COLO668 (cell line): ENCODE results near the gene FXYD1.
"Not testable (repeated sequence)": the region's sequence is repeated elsewhere in the genome, so short reads cannot be mapped to it uniquely, and the experiment has no call there.

Experiments
- DNase-seq: peaks from one replicate; lab custom pipeline; 2025; ENCODE audit not compliant: unreplicated experiment; lab: John Stamatoyannopoulos, UW

FXYD1 gene

DNA sequence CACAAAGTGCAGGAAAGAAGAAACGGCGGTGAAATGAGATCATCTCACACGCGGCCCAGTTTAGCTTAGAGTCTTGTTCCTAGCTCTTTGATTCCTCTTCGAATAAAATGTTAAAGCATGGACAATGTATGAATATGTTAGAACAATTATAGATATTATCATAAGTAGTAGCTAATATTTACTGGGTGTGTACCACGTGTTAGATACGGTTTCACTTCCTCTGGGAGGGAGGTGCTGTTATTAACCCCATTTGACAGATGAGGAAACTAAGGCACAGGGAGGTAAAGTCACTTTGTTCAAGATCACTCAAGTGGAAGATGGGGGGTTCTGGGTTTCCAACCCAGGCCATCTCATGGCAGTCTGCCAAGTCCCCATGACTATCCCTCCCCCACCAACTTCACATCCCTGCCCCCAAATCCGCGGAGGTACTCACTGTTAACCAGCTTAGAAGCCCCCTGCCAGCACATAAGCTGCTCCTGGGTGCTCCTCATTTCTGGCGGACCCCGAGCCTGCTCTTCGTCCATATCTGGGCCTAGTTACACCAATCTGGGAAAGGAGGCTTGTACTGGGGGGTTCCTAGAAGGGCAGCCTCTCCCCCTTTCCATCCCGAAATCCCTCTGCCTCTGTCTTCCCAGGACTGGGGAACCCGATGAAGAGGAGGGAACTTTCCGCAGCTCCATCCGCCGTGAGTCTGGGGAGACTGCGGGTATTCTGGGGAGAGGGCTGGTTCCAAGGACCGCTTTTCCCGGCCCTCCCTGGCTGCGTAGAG is 3.4 kb downstream of the FXYD1 start:
- DNase-seq, result no peak

DNA sequence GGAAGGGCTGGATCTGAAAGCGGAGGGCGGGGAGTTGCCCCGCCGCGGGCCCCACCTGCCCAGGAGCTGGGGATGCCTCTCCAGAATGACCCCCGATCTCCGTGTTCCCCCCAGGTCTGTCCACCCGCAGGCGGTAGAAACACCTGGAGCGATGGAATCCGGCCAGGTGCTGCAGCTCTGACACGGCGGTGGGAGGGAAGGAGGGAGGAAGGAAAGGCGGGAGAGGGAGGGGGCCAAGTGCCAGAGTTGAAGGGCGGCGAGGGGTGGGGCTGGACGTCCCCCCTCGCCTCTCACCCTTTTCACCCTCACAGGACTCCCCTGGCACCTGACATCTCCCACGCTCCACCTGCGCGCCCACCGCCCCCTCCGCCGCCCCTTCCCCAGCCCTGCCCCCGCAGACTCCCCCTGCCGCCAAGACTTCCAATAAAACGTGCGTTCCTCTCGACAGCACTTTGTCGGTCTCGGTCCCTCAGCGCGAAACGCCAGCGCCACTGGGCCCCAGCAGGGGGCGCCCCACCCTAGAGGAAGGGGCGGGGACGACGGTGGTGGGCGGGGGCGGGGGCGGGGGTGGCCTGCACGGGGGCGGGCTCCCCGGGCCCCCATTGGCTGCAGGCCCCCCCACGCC is 4.1 kb downstream of the FXYD1 start:
- DNase-seq, result peak; percentile 41

DNA sequence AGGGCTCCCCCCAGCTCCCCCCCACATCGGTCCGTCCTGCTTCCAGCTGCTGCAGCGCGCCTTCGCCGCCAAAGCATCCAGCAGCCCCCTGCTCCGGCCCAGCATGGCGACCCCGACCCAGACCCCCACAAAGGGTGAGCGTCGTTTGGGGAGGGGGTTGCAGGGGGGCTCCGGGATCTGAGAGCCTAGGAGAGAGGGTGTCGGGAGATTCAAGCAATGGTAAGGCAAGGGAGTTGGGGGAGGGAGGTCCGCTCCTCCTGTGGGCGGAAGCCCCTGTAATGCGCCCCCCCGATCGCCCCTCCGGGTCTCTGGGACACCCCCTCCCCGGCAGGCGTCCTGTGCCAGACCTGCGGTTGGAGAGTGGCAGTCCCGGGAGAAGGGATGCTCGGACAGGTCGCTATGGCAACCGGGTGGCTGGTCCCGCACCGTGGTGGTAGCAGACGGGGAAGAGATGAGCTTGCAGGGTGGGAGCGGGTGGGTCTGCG is 4.6 kb downstream of the FXYD1 start, which contains the start of gene FXYD7:
FXYD7 (plus strand) TSS at position 25 of the 485 bp plus-strand sequence; CDS start at position 104, 79 bp downstream.
- DNase-seq, result peak; percentile 3

DNA sequence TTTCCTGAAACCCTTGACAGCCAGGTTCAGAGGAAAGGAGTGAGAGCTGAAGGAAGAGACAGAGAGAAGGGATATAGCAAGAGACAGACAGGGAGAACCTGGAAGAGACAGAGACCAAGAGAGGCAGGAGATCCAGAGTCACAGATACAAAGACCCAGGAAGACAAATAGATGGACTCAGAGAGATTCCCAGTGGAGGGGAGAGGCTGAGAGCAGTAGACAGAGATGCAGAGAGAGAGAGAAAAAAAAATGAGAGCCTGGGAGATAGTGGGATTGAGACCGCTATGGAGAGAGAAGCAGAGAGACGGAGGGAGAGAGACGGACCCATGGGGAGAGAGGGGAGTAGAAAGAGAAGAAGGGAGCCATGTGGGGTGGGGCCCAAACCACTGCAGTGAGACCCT is 5.2 kb downstream of the FXYD1 start:
- DNase-seq, result no peak

DNA sequence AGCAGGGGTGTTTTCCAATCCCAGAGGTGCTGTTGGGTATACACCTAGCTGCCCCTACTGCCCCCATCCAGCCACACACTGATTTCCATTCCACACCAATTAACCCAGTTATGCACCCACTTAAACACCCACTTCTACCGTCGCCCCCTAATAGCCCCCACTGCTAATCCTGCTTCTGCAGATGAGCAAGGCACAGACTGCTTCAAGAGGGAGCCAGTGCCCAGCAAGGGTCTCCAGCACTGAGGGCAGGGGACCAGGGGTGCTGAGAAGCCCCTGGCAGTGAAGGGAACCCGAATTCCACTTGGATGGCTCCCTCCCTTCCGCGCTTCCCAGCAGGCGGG is 5.6 kb downstream of the FXYD1 start:
- no peak for DNase-seq

DNA sequence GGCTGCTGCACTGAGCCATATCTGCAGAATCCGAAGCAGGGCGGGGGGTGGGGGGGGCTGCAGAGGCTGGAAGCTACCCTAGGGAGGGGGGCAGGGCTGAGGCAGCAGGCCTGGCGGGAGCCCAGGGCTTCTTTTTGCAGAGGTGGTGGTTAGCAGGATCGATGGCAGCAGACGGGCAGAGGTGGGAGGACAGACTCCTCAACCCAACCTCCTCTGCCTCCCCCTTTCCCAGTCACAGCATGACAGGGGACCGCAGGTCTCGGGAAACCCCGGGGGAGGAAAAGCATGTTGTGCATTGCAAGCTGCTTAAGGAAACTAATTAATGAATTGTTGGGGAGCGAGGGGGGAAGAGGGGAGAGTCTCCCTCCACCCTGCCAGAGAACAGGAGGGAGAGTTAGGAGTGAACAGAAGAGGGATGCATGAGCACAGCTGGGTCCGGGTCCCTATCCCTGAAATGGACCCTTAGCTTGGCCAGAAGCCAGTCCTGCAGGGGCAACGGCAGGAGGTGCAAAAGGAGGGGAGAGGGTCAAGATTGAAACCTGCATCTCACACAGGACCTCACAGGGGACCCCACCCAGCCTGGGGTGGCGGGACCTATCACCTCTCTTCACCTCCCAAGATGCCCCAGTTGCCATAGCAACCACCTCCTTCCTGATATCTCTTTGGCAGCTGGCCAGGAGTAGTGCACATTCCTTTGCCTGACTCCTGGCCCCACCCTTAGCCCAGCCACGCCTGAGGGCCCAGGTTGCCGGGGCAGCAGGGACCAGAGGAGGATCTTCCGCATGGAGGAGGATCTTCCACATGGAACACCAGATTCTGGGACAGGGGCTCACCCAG is 6.2 kb downstream of the FXYD1 start:
- DNase-seq, result peak; percentile 11

DNA sequence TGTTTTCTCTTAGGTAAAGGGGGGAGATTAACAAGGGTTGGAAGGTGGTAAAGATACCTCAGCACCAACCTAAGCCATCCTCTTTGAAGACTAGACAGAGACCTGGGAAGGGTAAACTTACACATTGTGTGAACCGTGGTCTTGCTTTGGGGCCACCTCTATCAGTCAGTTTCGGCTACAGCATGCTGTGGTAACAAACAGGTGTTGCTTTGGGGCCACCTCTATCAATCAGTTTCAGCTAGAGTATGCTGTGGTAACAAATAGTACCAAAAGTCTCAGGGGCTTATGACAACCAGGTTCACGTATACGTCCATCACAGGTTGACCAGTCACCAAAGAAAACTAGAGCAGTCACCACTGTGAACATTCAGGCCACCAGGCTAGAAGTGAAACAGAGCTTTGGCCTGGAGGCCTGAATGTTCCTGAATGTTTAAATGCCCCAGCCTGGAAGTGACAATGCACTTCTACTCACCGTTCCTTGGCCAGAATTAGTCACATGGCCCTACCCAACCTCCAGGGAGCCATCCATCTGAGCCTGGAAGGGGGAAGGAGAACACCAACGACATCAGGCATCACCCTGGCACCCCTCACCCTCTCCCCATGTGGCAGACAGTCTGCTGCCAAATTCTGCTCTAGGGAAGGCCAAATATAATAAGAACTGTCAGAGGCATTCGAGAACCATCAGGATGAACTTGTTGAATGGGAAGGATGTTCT is 8.3 kb downstream of the FXYD1 start:
- DNase-seq, result no peak

DNA sequence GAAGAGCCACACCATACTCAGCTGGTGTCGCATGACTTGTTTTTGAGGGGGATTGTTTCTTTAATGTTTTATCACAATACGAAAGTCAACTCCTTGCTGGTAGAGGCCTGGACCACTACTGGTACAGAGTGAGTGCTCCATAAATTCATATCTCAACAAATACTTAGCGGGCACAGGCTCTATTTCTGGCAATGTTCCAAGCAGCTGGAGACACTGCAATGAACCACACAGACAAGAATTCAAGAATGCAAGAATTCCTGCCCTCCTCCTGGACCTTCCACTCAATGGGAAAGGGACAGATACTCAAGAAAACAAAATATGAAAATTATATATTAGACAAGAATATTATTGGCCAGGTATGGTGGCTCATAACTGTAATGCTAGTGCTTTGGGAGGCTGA is 10.8 kb downstream of the FXYD1 start:
- DNase-seq, result no peak

DNA sequence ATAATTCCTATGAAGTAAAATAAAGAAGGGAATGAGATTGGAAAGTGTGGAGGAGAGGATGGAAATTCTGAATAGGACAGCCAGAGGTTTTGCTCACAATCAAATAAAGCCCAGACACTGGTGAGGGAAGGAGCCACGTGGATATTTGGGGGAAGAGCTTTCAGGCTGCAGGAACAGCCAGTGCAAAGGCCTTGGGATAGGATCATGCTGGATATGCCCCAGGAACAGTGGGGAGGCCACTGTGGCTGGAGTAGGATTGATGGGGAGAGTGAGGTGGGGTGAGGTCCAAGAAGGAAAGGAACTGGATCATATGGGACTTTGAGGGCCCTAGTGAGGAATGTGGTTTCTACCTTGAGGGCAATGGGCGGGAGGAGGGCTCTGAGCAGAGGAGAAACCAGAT is 11.8 kb downstream of the FXYD1 start:
- DNase-seq, result no peak

DNA sequence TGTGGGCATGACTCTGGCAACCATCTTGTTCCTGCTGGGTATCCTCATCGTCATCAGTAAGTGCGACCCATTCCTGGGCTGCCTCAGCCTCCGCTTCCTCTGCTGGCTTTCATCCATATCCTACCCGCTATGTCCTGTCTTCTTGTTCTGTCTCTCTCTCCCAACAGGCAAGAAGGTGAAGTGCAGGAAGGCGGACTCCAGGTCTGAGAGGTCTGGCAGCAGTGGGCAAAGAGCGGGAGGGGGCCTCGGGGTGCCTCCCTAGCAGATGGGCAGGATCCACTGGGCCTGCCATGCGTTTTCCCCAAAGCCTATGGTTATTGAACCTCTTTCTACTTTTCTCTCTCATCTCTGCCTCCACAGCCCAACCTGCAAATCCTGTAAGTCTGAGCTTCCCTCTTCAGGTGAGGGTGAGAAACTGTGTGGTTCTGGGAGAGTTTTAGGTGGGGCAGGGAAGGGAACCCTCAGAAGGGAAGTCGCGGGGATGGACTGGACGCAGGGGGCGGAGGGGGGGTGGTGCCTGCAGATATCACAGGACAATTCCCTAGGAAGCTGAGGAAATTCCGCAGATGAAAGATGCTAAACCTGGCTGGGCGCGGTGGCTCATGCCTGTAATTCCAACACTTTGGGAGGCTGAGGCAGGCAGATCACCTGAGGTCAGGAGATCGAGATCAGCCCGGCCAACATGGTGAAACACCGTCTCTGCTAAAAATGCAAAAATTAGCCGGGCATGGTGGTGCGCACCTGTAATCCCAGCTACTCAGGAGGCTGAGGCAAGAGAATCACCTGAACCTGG is 12.8 kb downstream of the FXYD1 start:
- DNase-seq, result no peak

DNA sequence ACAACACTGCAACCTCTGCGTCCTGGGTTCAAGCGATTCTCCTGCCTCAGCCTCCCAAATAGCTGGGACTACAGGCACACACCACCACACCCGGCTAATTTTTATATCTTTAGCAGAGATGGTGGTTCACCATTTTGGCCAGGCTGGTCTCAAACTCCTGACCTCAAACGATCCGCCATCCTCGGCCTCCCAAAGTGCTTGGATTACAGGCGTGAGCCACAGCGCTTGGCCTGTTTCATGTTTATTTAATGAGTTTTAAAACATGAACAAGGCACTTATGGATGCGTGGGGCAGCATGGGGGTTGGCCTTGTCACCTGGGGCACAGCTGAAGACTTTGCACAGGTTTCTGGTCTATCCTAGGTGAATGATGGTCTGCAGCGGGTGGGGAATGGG is 14.5 kb downstream of the FXYD1 start:
- not testable (repeated sequence) for DNase-seq

DNA sequence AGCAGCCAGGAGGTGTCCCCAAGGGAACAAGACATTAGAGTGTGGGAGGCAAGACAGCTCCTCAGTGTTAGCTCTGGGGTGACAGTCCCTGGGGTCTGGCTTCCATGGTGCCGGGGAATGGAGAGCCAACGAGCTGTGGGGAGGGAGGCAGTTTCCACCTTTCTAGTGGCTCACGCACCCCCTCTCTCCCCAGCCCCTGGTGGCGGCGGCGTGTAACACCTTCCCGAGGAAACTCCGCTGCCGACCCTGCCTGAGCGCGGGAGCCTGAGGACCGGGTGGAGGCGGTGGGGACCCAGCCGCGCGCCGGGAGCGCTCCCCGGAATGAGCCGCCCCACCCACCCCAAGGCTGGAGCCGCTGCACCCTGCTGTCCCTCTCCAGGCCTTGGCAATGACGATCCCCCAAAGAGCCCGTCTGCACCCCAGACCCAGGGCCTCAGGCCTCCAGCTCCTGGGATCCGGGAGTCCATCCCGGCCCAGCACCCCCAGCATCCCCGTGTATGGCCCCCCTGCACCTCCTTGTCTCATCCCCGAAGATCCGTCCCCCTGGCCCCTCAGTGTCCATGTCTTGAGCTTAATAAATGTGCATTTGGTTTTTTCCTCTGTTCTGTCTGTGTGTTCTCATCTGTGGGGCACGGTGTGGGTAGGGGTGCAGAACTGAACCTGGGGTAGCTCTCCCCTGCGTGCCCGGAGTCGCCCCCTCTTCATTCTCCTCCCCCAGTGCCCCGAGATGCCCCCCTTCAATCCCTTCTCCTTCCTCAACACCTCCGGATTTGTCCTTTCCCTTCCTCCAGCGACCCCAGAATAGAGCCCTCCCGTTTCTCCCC is 15.3 kb downstream of the FXYD1 start:
- DNase-seq, result peak; percentile 61

DNA sequence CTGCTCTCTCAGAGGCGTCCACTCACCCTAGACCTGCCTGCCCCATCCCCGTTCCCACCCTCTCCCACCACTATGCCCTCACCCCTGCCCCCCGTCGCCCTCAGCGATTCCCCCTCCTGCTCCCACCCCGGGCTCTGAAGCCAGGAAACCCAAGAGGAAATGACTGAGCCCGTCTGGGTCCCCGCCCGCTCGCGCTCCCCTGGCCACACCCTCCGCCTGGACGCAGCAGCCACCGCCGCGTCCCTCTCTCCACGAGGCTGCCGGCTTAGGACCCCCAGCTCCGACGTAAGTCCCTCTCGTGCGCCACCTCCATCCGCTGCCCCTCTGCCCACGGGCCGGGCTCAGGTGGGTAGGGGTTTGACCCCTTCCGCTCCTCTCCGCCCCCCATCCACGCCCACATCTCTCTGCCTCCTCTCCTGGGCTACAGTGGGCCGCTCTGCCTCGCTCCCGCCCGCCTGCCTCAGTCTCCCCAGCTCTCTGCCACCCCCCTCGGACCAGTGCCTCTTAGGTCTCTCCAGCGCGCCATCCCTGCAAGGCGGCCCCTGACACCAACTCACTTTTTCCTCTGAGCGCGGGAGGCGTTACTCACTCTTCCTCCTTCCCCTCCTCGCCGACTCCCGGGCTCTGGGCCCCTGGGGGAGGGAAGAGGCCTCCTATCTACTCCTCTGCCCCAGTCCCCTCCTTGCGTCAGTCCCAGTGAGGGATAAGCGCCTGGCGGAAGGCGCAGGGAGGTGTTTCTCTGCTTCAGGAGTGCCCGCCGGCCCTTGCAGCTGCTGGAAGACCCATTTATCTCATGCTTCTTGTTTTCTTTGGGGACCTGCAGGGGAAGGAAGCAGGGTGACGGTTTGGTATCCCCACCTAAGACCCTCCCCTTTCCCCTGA is 16.1 kb downstream of the FXYD1 start, which contains the start of gene FXYD5:
FXYD5 (plus strand) TSS at position 211 of the 882 bp plus-strand sequence. CDS start 816 bp downstream, outside the sequence.
- peak; percentile 46 for DNase-seq

DNA sequence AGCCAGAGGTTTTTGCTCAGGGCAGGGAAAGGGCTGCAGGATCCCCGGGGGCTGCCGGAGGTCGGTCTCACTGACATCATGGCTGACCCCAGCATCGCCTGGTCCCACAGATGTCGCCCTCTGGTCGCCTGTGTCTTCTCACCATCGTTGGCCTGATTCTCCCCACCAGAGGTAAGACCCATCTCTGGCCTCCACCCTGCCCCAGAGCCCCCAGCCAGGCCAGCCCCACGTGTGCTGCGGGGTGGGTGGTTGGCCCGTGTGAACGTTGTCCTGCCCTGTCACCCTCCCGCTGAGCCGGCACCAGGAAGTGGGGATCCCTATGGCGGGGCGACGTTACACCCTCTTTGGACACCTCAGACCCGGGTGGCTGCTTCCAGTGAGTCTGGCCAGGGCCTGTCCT is 16.8 kb downstream of the FXYD1 start:
- DNase-seq, result no peak

DNA sequence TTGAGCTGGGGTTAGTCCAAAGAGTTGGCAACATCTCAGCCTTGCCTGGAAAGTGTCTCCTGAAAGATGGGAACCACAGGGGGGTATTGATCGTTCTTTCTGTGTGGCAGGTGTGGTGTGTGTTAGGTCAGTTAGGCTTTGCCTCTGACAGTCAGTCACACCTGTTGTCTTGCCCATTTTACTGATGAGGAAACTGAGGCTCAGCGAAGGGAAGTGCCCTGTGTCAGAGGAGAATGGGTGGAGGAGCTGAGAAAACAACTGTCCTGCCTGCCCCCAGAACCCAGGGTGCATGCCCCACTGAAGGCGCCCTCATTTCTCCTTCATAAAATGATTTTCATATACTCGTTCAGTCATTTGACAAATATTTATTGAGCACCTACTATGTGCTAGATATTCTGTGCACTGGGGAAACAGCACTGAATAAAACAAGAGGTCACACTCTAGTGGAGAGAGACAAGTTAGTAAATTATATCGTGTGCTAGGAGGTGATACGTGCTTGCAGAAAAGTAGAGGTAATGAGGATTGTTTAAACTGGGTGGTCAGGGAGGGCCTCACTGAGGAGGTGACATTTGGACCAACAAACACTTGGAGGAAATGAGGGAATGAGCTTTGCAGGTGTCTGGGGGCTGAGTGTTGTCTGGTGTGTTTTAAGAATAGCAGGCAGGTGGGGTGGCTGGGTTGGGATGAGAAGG is 17.5 kb downstream of the FXYD1 start:
- DNase-seq, result no peak

DNA sequence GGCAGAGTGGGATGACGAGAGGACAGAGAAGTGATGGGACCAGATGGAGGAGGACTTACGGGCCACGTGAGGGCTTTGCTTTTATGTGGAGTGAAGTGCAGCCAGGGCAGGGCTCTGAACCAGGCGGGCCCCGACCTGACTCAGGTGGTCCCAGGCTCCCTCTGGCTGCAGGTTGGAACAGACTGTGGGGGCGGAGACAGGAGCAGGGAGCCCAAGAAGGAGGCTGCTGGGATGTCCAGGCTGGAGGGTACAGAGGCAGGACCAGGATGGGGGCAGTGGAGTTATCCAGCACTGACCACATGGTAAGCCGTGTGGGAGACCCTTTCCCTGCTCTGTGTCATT is 18.0 kb downstream of the FXYD1 start:
- no peak for DNase-seq

DNA sequence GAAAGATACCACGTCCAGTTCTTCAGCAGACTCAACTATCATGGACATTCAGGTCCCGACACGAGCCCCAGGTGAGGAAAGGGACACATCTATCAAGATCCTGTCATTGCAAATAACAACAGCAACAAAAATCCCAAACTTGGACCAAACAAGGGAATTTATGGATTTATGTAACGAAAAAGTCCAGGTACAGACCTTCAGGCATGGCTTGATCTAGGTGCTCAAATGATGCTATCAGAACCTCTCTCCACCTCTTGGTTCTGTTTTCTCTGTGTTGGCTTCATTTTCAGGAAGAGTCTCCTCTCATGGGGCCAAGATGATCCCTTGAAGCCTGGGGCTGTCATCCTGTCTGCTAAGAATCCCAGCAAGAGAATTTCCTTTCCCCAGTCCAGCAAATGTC is 18.8 kb downstream of the FXYD1 start:
- DNase-seq, result no peak

DNA sequence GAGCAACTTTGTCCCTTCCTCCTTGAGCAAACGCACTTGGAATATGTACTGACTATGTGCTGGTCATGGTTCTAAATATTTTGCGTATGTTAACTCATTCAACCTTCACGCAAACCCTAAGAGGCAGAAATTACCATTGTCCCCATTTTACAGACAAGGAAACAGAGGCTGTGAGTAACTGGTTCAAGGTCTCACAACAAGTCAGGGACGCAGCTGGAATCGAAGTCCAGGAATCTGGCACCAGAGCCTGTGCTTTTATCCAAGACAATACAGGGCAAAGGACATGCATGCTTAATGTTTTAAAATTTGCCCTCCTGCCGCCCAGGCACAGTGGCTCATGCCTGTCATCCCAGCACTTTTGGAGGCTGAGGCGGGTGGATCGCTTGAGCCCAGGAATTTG is 21.0 kb downstream of the FXYD1 start:
- no peak for DNase-seq
